Retinal pigment epithelial cell (primary cell): ENCODE measurements around the gene ADGRL3.

Experiments used
- DNase-seq: peaks from one replicate; pipeline ENCODE4 v3.0.0-alpha.2; 2010; ENCODE audit warnings: low read depth
- H3K4me3 ChIP-seq: 2 replicates; pipeline ENCODE4 v1.5.1; 2011; ENCODE audit warnings: mild to moderate bottlenecking, low read length, control low read depth, moderate library complexity
- CTCF ChIP-seq: conservative IDR thresholded peaks from 2 replicates; pipeline ENCODE4 v1.5.1; 2011; ENCODE audit warnings: low read depth, low read length, control low read depth, inconsistent platforms

ADGRL3 gene

DNA sequence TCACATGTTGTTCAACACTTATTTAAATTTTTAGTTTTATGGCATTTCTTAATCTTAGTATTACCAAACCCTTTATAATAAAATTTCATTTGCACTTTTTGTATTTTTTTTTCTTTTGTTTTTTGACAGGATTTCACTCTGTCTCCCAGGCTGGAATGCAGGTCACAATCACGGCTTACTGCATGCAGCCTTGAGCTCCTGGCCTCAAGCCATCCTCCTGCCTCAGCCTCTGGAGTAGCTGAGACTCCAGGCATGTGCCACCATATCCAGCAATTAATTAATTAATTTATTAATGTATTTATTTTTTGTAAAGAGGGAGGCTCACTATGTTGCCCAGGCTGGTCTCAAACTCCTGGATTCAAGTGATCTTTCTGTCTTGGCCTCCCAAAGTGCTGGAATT lies 133.4 kb downstream of the ADGRL3 start:
- TF ChIP-seq CTCF: no peak
- no peak overlapping the region for H3K4me3 ChIP-seq
- no peak for DNase-seq

- no peak for TF ChIP-seq CTCF
- DNase-seq: no peak
- no peak overlapping the region for H3K4me3 ChIP-seq
These were observed 135.2 kb downstream of the ADGRL3 start for GRCh38 chr4:61335241-61335763.

DNA sequence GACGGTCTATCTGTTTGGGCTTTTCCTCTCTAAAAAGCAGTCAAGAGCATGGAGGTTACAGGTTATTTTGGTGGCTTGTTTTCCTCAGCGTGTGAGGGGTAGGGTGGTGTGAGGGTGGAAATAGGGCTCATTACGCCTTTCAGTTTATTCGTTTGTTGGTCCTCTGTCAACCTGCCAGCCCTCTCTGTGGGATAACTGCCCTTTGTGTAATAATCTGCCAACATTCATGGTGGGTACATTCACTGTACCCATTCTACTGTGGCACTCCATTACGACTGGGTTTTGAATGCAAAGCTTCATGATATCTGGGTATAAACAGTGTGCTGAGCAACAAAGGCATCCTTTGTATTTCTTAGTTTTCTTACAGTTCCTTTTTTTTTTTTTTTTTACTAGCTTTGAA lies 136.4 kb downstream of the ADGRL3 start:
- no peak overlapping the region for H3K4me3 ChIP-seq
- TF ChIP-seq CTCF: no peak
- no peak for DNase-seq

DNA sequence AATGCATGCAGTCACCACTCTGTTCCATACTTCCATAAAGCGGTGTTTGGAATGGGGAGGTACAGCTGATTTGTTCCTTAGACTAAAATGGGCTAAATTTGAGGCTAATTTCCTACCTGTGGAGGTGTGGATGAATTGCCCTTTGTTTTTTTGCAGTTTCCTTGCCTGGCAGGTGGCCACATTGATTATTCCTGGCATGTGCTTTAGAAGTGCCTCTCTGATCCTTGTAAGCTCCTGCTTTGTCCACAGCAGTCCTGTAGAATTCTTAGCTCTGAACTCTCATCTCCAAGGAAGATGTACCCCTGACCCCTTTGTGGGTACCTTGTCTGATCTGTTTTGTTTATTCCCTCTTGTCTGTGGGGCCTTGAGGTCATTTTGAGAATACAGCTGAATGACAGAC lies 136.8 kb downstream of the ADGRL3 start:
- DNase-seq: no peak
- TF ChIP-seq CTCF: no peak
- H3K4me3 ChIP-seq: no peak overlapping the region

DNA sequence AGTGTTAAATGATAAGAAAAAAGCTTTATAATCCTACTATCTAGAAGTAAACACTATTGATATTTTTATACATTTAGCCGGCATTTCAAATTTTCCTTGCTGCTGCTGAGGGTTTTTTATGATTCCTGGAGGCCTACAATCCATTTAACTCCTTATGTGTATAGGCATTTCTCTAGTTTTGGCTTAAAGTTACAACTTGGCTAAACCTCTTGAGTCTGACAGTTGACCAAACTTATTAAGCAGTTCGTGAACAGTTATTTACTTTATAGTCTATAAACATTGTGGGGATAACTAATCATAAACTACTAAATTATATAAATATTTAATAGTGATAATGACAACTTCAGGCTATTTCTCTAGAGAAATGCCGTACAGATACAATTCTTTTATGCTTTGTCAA lies 141.9 kb downstream of the ADGRL3 start:
- TF ChIP-seq CTCF: no peak
- DNase-seq: no peak
- H3K4me3 ChIP-seq: no peak overlapping the region

DNA sequence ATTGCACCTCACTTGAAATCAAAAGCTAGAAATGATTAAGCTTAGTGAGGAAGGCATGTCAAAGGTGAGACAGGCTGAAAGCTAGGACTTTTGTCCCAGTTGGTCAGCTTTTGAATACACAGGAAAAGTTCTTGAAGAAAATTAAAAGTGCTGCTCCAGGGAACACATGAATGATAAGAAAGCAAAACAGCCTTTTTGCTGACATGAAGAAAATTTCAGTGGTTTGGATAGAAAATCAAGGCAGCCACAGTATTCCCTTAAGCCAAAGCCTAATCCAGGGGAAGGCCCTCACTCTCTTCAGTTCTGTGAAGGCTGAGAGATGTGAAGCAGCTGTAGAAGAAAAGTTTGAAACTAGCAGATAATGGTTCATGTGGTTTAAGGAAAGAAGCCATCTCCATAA lies 150.8 kb downstream of the ADGRL3 start:
- no peak for TF ChIP-seq CTCF
- no peak overlapping the region for H3K4me3 ChIP-seq
- DNase-seq: no peak

GRCh38 chr4:61356696-61357095 lies 156.6 kb downstream of the ADGRL3 start:
- no peak for TF ChIP-seq CTCF
- no peak overlapping the region for H3K4me3 ChIP-seq
- no peak for DNase-seq
